Lower lobe of right lung (tissue), 2 donors: Measurements from ENCODE around the gene FILIP1. TPM values are rescaled to one million over a fixed set of nuclear protein-coding genes. Genes with fewer than 3 reads are reported as not detected.

ENCODE experiments used
- ATAC-seq, 2 donors: fragments of 200-7000 bp; cut with Tn5 transposase; one replicate each; pipeline ENCODE4 v1.9.1; 2020 to 2022; ENCODE audit warnings: mild to moderate bottlenecking in 2 of 2, moderate library complexity in 2 of 2
- DNase-seq: peaks from one replicate; pipeline ENCODE4 v3.0.0-alpha.2; 2020
- H3K27ac ChIP-seq: fragments of 200-600 bp; one replicate; pipeline ENCODE4 v1.8.0; 2022
- H3K27me3 ChIP-seq: fragments of 200-600 bp; one replicate; pipeline ENCODE4 v1.8.0; 2022; ENCODE audit warnings: low read depth
- H3K36me3 ChIP-seq: fragments of 200-600 bp; one replicate; pipeline ENCODE4 v1.8.0; 2022; ENCODE audit warnings: mild to moderate bottlenecking
- H3K4me1 ChIP-seq: fragments of 200-600 bp; one replicate; pipeline ENCODE4 v1.8.0; 2022
- H3K4me3 ChIP-seq: fragments of 200-600 bp; one replicate; pipeline ENCODE4 v1.8.0; 2022; ENCODE audit warnings: mild to moderate bottlenecking
- H3K9me3 ChIP-seq: fragments of 200-600 bp; one replicate; pipeline ENCODE4 v1.8.0; 2022
- CTCF ChIP-seq: fragments of 200-600 bp; IDR thresholded peaks from one replicate; pipeline ENCODE4 v1.8.0; 2022; ENCODE audit warnings: antibody characterized with exemption, mild to moderate bottlenecking
- intact Hi-C: fragments of 100-400 bp; cut with DNase I; formaldehyde crosslinking; loops from one replicate; pipeline ENCODE4 v1.11.0; 2022
- microRNA-seq: library from miRNA; unstranded; fragments of <30 nt; microRNA quantifications from one replicate; pipeline ENCODE4 v1.2.0, GENCODE V29; 2020; ENCODE audit warnings: borderline number of aligned reads
- total RNA-seq: library from RNA; stranded (reverse); fragmentation: NEBNext Ultra II Directional; extraction: Animal tissue kit (Norgen Biotek cat#: 25700); gene quantifications from one replicate; pipeline ENCODE4 v1.2.1, GENCODE V29; 2021
- donor health status: DM: no; HTN: yes; CAD: no; lungs with severe emphysema.

Gene FILIP1
- total RNA-seq, 1 donor from 2014 or later: 17.4 TPM

DNA sequence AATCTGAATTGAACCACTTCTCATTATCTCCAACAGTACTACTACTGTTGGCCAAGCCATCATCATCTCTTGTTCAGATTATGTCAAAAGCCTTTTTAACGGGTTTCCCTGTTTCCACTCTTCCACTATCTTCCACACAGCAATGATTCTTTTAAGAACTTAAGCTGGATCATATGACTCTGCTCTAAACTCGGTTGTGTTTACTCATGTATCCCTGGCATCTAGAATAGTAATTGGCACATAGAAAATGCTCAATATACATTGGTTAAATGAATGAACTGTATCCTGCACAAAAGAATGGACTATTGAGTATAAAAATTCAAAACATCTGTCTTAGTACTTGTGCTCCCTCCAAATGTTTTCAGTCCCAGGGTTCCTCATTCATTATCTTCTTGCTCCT is 247.2 kb downstream of the FILIP1 start:
- Histone ChIP-seq H3K27me3 (no peaks in the 10 kb centered on the region), H3K9me3 (no peaks in the 10 kb centered on the region), H3K36me3 (no peaks in the 10 kb centered on the region), H3K27ac (no peak overlapping the region), H3K4me1 (peaks cover 22% of the 10 kb centered on the region), H3K4me3 (no peak overlapping the region)
- intact Hi-C loops: no loop called here
- ATAC-seq (no peak), DNase-seq (no peak)
- no peak for TF ChIP-seq CTCF

- peak overlapping the region; percentile 87 for H3K4me3 ChIP-seq
- H3K27ac ChIP-seq: peak overlapping the region; percentile 94
- H3K4me1 ChIP-seq: peaks cover 31% of the 10 kb centered on the region
- H3K36me3 ChIP-seq: peaks cover 22% of the 10 kb centered on the region
- intact Hi-C loops: no loop called here
- no peaks in the 10 kb centered on the region for H3K27me3 ChIP-seq
- H3K9me3 ChIP-seq: no peaks in the 10 kb centered on the region
- TF ChIP-seq CTCF: no peak
- ATAC-seq (peak; percentile 2 to 29), DNase-seq (no peak)
These were observed 249.5 kb downstream of the FILIP1 start for GRCh38 chr6:75244063-75244584.

DNA sequence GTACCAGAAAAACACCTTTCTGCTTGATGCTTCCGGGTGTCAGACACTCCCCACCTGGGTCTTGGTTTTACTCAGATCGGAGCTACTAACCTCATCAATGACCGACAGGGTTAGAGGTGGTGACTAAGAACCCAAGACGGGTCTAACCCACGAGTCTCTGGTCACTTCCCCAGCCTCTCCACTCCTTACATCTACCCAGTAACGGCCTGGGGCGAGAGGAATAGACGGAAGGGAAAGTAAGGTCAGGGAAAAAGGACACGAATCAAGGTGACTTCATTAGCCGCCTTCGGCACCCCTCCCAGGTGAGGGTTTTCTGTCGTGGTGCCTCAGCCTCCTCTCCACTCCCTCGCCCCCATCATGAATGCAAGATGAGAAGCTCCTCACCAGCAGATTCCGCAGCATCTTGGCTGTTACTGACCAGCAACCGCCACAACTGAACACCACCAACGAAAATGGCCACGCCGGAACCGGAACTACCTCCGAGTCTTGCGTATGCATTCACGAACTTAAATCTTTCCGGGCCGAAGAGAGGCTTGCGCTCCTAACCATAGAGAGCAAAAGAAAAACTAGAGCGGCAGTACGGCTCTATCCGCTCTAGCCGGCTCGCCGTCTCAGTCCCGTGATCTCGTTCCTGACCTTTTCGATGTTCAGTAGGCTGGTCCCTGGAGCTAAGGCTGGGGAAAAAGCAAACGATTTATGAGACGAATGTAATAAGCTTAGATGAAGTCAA is 250.1 kb downstream of the FILIP1 start, which contains the start of gene COX7A2:
Gene COX7A2 (minus strand): TSS at position 469 of the 730 bp plus-strand sequence. CDS start 67 bp downstream, at position 402.
- TF ChIP-seq CTCF: no peak
- peak; percentile 99 for ATAC-seq
- intact Hi-C loops: no loop called here
- Histone ChIP-seq H3K27me3 (no peaks in the 10 kb centered on the region), H3K4me1 (peaks cover 31% of the 10 kb centered on the region), H3K4me3 (peak within 1 kb of the TSS; percentile 87), H3K27ac (peak within 1 kb of the TSS; percentile 94), H3K9me3 (no peaks in the 10 kb centered on the region), H3K36me3 (peaks cover 27% of the 10 kb centered on the region)
- peak; percentile 93 for DNase-seq

Small RNAs within 50 kb of the gene (microRNA-seq; reads per million reads assigned to microRNA genes)
- gene MIR4463: not detected

Other genes starting within 250 kb of the FILIP1 start
- gene COX7A2, start 250.0 kb downstream of the FILIP1 start, total RNA-seq: 267 TPM
- gene TMEM30A, start 209.0 kb downstream of the FILIP1 start, total RNA-seq: 178 TPM
- gene SENP6, start 108.1 kb upstream of the FILIP1 start, total RNA-seq: 84.4 TPM